HG03575 (cell line): Measurements from ENCODE around the gene BRIP1.
"Not testable (repeated sequence)": the region's sequence is repeated elsewhere in the genome, so short reads cannot be mapped to it uniquely, and the experiment has no call there.

Source experiments
- ATAC-seq: cut with Tn5 transposase; IDR thresholded peaks from one replicate; pipeline ENCODE4 v1.9.1; 2021; ENCODE audit not compliant: unreplicated experiment, insufficient number of reproducible peaks, low FRiP score; ENCODE audit errors: extremely low read depth

BRIP1 gene

GRCh38 chr17:61689610-61690180, 173.6 kb downstream of the BRIP1 start:
- ATAC-seq, result no peak

GRCh38 chr17:61687769-61688168, 175.6 kb downstream of the BRIP1 start:
- ATAC-seq, result no peak

GRCh38 chr17:61686113-61686512, 177.2 kb downstream of the BRIP1 start:
- no peak for ATAC-seq

- no peak for ATAC-seq
Observed at GRCh38 chr17:61684818-61685217, 178.5 kb downstream of the BRIP1 start.

GRCh38 chr17:61684172-61684571, 179.2 kb downstream of the BRIP1 start:
- no peak for ATAC-seq

- no peak for ATAC-seq
Observed at GRCh38 chr17:61683466-61683865, 179.9 kb downstream of the BRIP1 start.

GRCh38 chr17:61680921-61681320, 182.4 kb downstream of the BRIP1 start:
- ATAC-seq, result no peak

- no peak for ATAC-seq
Observed at GRCh38 chr17:61678339-61678738, 185.0 kb downstream of the BRIP1 start.

- not testable (repeated sequence) for ATAC-seq
Observed at GRCh38 chr17:61677150-61677811, 186.0 kb downstream of the BRIP1 start.

GRCh38 chr17:61676522-61676921, 186.8 kb downstream of the BRIP1 start:
- ATAC-seq, result not testable (repeated sequence)

GRCh38 chr17:61674609-61675008, 188.7 kb downstream of the BRIP1 start:
- not testable (repeated sequence) for ATAC-seq

- ATAC-seq, result not testable (repeated sequence)
Observed at GRCh38 chr17:61673019-61673897, 190.1 kb downstream of the BRIP1 start.

- no peak for ATAC-seq
Observed at GRCh38 chr17:61672140-61672539, 191.2 kb downstream of the BRIP1 start.

GRCh38 chr17:61670691-61671090, 192.6 kb downstream of the BRIP1 start:
- no peak for ATAC-seq

- no peak for ATAC-seq
Observed at GRCh38 chr17:61669522-61669921, 193.8 kb downstream of the BRIP1 start.

- no peak for ATAC-seq
Observed at GRCh38 chr17:61668486-61668885, 194.8 kb downstream of the BRIP1 start.

- not testable (repeated sequence) for ATAC-seq
Observed at GRCh38 chr17:61666406-61667088, 196.8 kb downstream of the BRIP1 start.

- no peak for ATAC-seq
Observed at GRCh38 chr17:61663310-61663709, 200.0 kb downstream of the BRIP1 start.

GRCh38 chr17:61662741-61663140, 200.6 kb downstream of the BRIP1 start:
- no peak for ATAC-seq
